HG02943 (cell line): ENCODE data around the gene LRRC17.

Experiments used
- ATAC-seq: cut with Tn5 transposase; IDR thresholded peaks from one replicate; pipeline ENCODE4 v1.9.1; 2021; ENCODE audit warnings: mild to moderate bottlenecking, low read depth, moderate library complexity; ENCODE audit not compliant: unreplicated experiment

The LRRC17 gene

GRCh38 chr7:102981451-102981850, 68.7 kb downstream of the LRRC17 start:
- no peak for ATAC-seq

- no peak for ATAC-seq
These were observed 69.4 kb downstream of the LRRC17 start for GRCh38 chr7:102982235-102982634.

- no peak for ATAC-seq
These were observed 70.8 kb downstream of the LRRC17 start for GRCh38 chr7:102983602-102984001.

GRCh38 chr7:102985176-102985783, 72.5 kb downstream of the LRRC17 start:
- ATAC-seq, result no peak

GRCh38 chr7:102988088-102988487, 75.3 kb downstream of the LRRC17 start:
- no peak for ATAC-seq

GRCh38 chr7:102988631-102989560, 76.1 kb downstream of the LRRC17 start:
- no peak for ATAC-seq

GRCh38 chr7:102990642-102991041, 77.8 kb downstream of the LRRC17 start:
- no peak for ATAC-seq

- no peak for ATAC-seq
These were observed 78.3 kb downstream of the LRRC17 start for GRCh38 chr7:102991077-102991539.

GRCh38 chr7:102991540-102992214, 78.9 kb downstream of the LRRC17 start:
- no peak for ATAC-seq

- ATAC-seq, result no peak
These were observed 79.7 kb downstream of the LRRC17 start for GRCh38 chr7:102992509-102992937.

GRCh38 chr7:102992938-102993717, 80.3 kb downstream of the LRRC17 start:
- no peak for ATAC-seq

GRCh38 chr7:102993718-102994029, 80.9 kb downstream of the LRRC17 start:
- no peak for ATAC-seq

GRCh38 chr7:102994567-102994966, 81.8 kb downstream of the LRRC17 start:
- ATAC-seq, result no peak
